Effector memory CD8-positive, alpha-beta T cell (primary cell): ENCODE results near the gene COL19A1.
A peak's percentile ranks its signal among the peaks of the same experiment; 100 is the strongest.
"Not testable (repeated sequence)": the region's sequence is repeated elsewhere in the genome, so short reads cannot be mapped to it uniquely, and the experiment has no call there.

Experiments
- ATAC-seq: fragments of 150-1000 bp; cut with Tn5 transposase; replicated peaks from 2 replicates; pipeline ENCODE4 v1.10.0; 2021; ENCODE audit warnings: mild to moderate bottlenecking, moderate library complexity
- DNase-seq, 3 experiments: peaks; one replicate each; pipeline ENCODE4 v3.0.0; 2021
- H3K27ac Mint-ChIP-seq, 2 donors: one replicate each; pipeline ENCODE4 v1.8.0; 2022; ENCODE audit warnings: mild to moderate bottlenecking in 2 of 2, mixed read lengths in 2 of 2, moderate library complexity in 2 of 2
- H3K27me3 Mint-ChIP-seq, 2 donors: one replicate each; pipeline ENCODE4 v1.8.0; 2022; ENCODE audit warnings: mixed read lengths in 2 of 2
- H3K36me3 Mint-ChIP-seq: one replicate; pipeline ENCODE4 v1.8.0; 2022; ENCODE audit warnings: mild to moderate bottlenecking, moderate library complexity, mixed read lengths; ENCODE audit not compliant: insufficient read depth
- H3K4me1 Mint-ChIP-seq, 2 donors: one replicate each; pipeline ENCODE4 v1.8.0; 2022; ENCODE audit warnings: low read depth in 2 of 2, mixed read lengths in 2 of 2
- H3K4me3 Mint-ChIP-seq, 2 donors: one replicate each; pipeline ENCODE4 v1.8.0; 2022; ENCODE audit warnings: mild to moderate bottlenecking in 2 of 2, mixed read lengths in 2 of 2, moderate library complexity in 2 of 2
- H3K9me3 Mint-ChIP-seq, 2 donors: one replicate each; pipeline ENCODE4 v1.8.0; 2022; ENCODE audit warnings: mixed read lengths in 2 of 2
- total RNA-seq, 9 experiments: gene quantifications; one replicate each; lab custom pipeline; 2026; lab: John Stamatoyannopoulos, UW

The COL19A1 gene
- total RNA-seq = 0 to 0.58 (median 0.18) reads per million in 9 experiments

GRCh38 chr6:69866351-69866769 is at the start of gene COL19A1:
TSS of gene COL19A1 (plus strand) at chr6:69866556. CDS start at chr6:69879568, 13,012 bp downstream.
- Mint-ChIP-seq H3K36me3 (no peaks in the 10 kb centered on the region), H3K9me3 (no peaks in the 10 kb centered on the region), H3K4me3 (peak within 1 kb of the TSS; percentile 72 to 84), H3K27ac (peak within 1 kb of the TSS; percentile 33 to 47), H3K4me1 (peaks cover 7 to 12% of the 10 kb centered on the region in 2 donors), H3K27me3 (peaks cover 50 to 54% of the 10 kb centered on the region in 2 donors)
- peak; percentile 33 for ATAC-seq
- DNase-seq = peak; percentile 1 to 27 (median 1)

- H3K36me3 Mint-ChIP-seq = no peaks in the 10 kb centered on the region
- peaks cover 22 to 34% of the 10 kb centered on the region in 2 donors for H3K4me1 Mint-ChIP-seq
- no peaks in the 10 kb centered on the region for H3K27me3 Mint-ChIP-seq
- no peaks in the 10 kb centered on the region for H3K9me3 Mint-ChIP-seq
- ATAC-seq = peak; percentile 75
- H3K4me3 Mint-ChIP-seq = peak overlapping the region; percentile 45 to 76
- peak overlapping the region in 1 of 2 donors; percentile 95 for H3K27ac Mint-ChIP-seq
- no peak for DNase-seq
These were observed 49.8 kb upstream of the COL19A1 start for GRCh38 chr6:69816569-69816968.

GRCh38 chr6:69817358-69817757 is 49.0 kb upstream of the COL19A1 start:
- ATAC-seq (no peak), DNase-seq (no peak)
- H3K27ac Mint-ChIP-seq = no peak overlapping the region
- H3K36me3 Mint-ChIP-seq = no peaks in the 10 kb centered on the region
- H3K27me3 Mint-ChIP-seq = no peaks in the 10 kb centered on the region
- no peak overlapping the region for H3K4me3 Mint-ChIP-seq
- H3K9me3 Mint-ChIP-seq = no peaks in the 10 kb centered on the region
- peaks cover 22 to 34% of the 10 kb centered on the region in 2 donors for H3K4me1 Mint-ChIP-seq

DNA sequence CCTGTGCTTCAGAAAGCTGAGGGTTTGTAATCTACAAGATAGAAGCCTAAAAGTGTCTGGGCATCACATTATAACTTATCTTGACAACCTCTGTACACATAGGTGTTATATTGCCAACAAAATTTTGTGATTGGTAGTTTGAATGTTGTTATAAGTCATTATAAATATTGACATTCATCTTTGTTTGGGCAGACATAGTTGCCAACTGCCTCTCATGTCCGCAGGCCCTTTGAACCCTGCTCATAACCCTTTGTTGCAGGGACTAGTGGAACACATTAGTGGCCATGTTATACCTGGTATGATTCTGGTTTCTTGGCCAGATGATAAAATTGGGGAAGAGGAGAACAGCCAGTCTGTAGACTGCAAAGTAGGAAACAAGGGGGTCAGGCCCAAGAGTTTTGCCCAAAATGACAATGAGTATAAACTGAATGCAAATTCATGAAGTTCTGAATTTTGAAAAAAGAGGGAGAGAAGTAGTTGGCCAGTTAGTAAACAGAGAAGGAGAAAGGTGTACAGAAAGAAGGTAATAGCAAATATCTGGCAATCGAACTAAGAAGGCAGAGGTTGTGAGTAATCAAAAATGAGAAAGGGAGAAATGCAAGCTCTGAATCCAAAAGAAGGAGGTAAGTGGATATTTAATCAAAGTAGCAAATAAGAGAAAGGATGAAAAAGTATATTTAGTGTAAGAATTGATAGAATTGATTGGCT is 48.0 kb upstream of the COL19A1 start:
- Mint-ChIP-seq H3K36me3 (no peaks in the 10 kb centered on the region), H3K9me3 (no peaks in the 10 kb centered on the region), H3K27me3 (no peaks in the 10 kb centered on the region), H3K4me3 (no peak overlapping the region), H3K27ac (no peak overlapping the region), H3K4me1 (peaks cover 16 to 26% of the 10 kb centered on the region in 2 donors)
- DNase-seq (no peak), ATAC-seq (no peak)

DNA sequence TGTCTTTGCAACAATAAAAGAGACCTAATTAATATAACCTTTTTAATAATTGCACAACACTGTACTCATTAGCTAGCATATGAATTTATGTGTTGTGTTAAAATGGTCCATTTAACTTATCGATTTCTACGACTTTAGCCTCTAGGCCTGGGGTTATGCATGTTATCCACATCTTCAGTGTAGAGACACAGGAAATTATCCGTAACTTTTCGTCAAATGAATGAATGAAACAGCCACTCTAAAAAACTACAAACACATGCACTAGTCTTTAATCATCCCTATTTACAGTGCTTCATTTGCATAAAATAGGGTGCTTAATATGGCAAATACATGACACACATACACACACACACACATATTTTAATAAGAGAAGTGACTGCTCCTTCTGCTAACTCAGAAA is 47.2 kb upstream of the COL19A1 start:
- Mint-ChIP-seq H3K4me1 (peaks cover 11 to 20% of the 10 kb centered on the region in 2 donors), H3K27ac (no peak overlapping the region), H3K4me3 (no peak overlapping the region), H3K27me3 (no peaks in the 10 kb centered on the region), H3K36me3 (no peaks in the 10 kb centered on the region), H3K9me3 (no peaks in the 10 kb centered on the region)
- ATAC-seq = no peak
- no peak for DNase-seq

DNA sequence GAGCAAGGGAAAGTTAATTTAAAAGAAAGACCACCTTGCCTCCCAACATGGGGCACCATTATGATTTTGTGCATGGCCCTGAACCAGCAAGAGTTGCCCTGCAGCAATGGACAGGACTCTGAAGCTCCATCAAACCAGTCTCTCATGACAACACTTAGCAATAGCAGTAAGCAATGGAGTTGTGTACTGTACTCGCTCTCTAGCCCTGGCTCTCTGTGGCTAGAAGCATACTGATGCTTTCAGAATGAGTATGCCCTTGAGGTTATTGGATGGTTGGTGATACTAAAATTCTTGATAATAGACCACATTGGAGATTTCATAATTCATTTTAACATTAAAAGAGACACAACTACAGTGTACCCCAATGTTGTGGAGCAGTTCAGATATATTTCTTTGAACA is 46.3 kb upstream of the COL19A1 start:
- no peak for ATAC-seq
- H3K27me3 Mint-ChIP-seq = no peaks in the 10 kb centered on the region
- H3K36me3 Mint-ChIP-seq = no peaks in the 10 kb centered on the region
- DNase-seq = no peak
- no peaks in the 10 kb centered on the region for H3K9me3 Mint-ChIP-seq
- H3K27ac Mint-ChIP-seq = no peak overlapping the region
- peaks cover 9 to 18% of the 10 kb centered on the region in 2 donors for H3K4me1 Mint-ChIP-seq
- no peak overlapping the region for H3K4me3 Mint-ChIP-seq

GRCh38 chr6:69820438-69820837 is 45.9 kb upstream of the COL19A1 start:
- ATAC-seq (no peak), DNase-seq (no peak)
- Mint-ChIP-seq H3K27me3 (no peaks in the 10 kb centered on the region), H3K4me1 (peaks cover 9 to 14% of the 10 kb centered on the region in 2 donors), H3K36me3 (no peaks in the 10 kb centered on the region), H3K9me3 (no peaks in the 10 kb centered on the region), H3K27ac (no peak overlapping the region), H3K4me3 (no peak overlapping the region)

DNA sequence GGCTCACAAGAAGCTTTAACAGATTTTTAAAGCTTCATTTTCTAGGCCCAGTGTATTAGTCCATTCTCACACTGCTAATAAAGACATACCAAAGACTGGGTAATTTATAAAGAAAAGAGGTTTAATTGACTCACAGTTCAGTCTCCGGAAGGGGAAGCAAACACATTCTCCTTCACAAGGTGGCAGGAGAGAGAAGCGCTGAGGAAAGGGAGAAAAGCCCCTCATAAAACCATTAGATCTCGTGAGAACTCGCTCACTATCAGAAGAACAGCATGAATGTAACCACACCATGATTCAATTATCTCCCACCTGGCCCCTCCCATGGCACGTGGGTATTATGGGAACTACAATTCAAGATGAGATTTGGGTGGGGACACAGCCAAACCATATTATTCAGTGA is 42.0 kb upstream of the COL19A1 start:
- H3K9me3 Mint-ChIP-seq, H3K36me3 Mint-ChIP-seq, H3K4me1 Mint-ChIP-seq, ATAC-seq, H3K27me3 Mint-ChIP-seq, DNase-seq, H3K4me3 Mint-ChIP-seq, H3K27ac Mint-ChIP-seq: not testable (repeated sequence)

DNA sequence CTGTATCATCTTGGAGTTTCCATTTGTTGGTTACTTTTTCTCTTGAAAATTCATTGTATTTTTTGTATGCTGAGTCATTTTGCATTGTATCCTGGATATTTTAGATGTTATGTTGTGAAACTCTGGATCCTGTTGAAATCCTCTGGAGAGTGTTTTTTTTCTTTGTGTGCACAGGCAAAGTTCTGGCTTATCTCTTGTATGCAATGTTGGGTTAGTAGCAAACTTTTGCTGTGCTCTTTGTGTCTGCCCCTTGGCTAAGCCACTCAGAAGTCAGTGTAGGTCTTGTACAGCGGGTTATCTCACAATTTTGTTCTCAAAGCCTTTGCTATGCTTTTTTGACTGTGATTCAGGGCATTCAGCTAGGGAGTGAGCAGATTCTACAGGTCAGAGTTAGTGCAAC is 40.5 kb upstream of the COL19A1 start:
- H3K4me1 Mint-ChIP-seq = no peaks in the 10 kb centered on the region
- no peaks in the 10 kb centered on the region for H3K9me3 Mint-ChIP-seq
- H3K27me3 Mint-ChIP-seq = no peaks in the 10 kb centered on the region
- H3K27ac Mint-ChIP-seq = no peak overlapping the region
- no peaks in the 10 kb centered on the region for H3K36me3 Mint-ChIP-seq
- H3K4me3 Mint-ChIP-seq = no peak overlapping the region
- DNase-seq (no peak), ATAC-seq (no peak)

GRCh38 chr6:69827276-69827893 is 39.0 kb upstream of the COL19A1 start:
- Mint-ChIP-seq H3K4me3 (no peak overlapping the region), H3K9me3 (no peaks in the 10 kb centered on the region), H3K4me1 (no peaks in the 10 kb centered on the region), H3K27ac (no peak overlapping the region), H3K36me3 (no peaks in the 10 kb centered on the region), H3K27me3 (no peaks in the 10 kb centered on the region)
- ATAC-seq = no peak
- no peak for DNase-seq

DNA sequence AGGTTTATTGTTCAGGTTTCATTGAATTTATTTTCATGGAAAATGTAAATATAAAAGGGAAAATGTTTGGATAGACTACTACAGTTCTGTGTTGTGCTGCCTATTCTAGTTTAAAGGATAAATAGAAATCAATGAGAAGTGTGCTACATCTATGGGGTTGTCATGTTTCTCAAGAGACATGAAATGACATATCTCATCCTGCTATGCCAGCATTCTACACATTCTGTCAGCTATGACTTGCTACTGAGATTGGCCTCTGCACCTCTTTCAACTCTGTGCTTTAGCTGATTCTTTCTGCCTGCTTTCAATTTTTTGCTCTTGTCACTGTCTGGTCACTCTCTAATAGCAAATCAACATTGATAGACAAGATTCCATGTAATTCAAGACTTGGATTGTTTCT is 33.8 kb upstream of the COL19A1 start:
- H3K4me3 Mint-ChIP-seq = no peak overlapping the region
- DNase-seq = no peak
- peaks cover 15 to 18% of the 10 kb centered on the region in 2 donors for H3K27me3 Mint-ChIP-seq
- H3K27ac Mint-ChIP-seq = no peak overlapping the region
- ATAC-seq = no peak
- H3K9me3 Mint-ChIP-seq = no peaks in the 10 kb centered on the region
- H3K36me3 Mint-ChIP-seq = no peaks in the 10 kb centered on the region
- peaks cover 0 to 7% of the 10 kb centered on the region in 2 donors for H3K4me1 Mint-ChIP-seq

- ATAC-seq = peak; percentile 76
- peaks cover 34 to 36% of the 10 kb centered on the region in 2 donors for H3K27me3 Mint-ChIP-seq
- no peaks in the 10 kb centered on the region for H3K36me3 Mint-ChIP-seq
- H3K4me3 Mint-ChIP-seq = no peak overlapping the region
- no peak overlapping the region for H3K27ac Mint-ChIP-seq
- peak in 1 of 3 experiments; percentile 9 for DNase-seq
- H3K4me1 Mint-ChIP-seq = peaks cover 0 to 7% of the 10 kb centered on the region in 2 donors
- no peaks in the 10 kb centered on the region for H3K9me3 Mint-ChIP-seq
These were observed 30.8 kb upstream of the COL19A1 start for GRCh38 chr6:69835414-69836179.

DNA sequence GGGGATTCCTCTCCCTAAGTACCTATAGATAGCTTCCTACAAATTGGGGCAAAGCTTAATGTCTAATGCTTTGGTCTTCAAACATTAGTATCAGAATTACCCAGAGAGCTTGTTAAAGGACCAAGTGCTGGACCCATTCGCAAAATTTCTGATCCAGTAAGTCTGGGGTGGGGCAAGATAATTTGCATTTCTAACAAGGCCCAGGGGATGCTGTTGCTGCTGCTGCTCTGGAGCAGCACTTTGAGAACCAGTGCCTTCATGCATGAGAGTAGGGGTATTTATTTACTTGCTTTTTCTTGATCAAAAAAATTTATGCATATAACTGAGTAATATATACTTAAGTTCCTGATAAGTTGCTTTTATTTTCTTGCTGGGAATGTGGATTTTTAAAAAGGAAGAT is 24.5 kb upstream of the COL19A1 start:
- Mint-ChIP-seq H3K9me3 (no peaks in the 10 kb centered on the region), H3K27ac (no peak overlapping the region), H3K4me1 (no peaks in the 10 kb centered on the region), H3K27me3 (peaks cover 59 to 60% of the 10 kb centered on the region in 2 donors), H3K4me3 (no peak overlapping the region), H3K36me3 (no peaks in the 10 kb centered on the region)
- no peak for ATAC-seq
- no peak for DNase-seq
